CD1c-positive myeloid dendritic cell (primary cell): ENCODE measurements around the gene NPHP3.
A peak's percentile ranks its signal among the peaks of the same experiment; 100 is the strongest.

Experiments used
- DNase-seq: peaks from one replicate; pipeline ENCODE4 v3.0.0-alpha.2; 2016; ENCODE audit errors: extremely low spot score

Gene NPHP3

GRCh38 chr3:132690040-132690439, 32.2 kb downstream of the NPHP3 start:
- DNase-seq: no peak

- DNase-seq: no peak
These were observed 40.0 kb downstream of the NPHP3 start for GRCh38 chr3:132682201-132682600.

- no peak for DNase-seq
These were observed 40.8 kb downstream of the NPHP3 start for GRCh38 chr3:132681421-132681820.

GRCh38 chr3:132679911-132680310, 42.3 kb downstream of the NPHP3 start:
- DNase-seq: no peak

GRCh38 chr3:132675408-132675807, 46.8 kb downstream of the NPHP3 start:
- no peak for DNase-seq

GRCh38 chr3:132669256-132669777, 52.9 kb downstream of the NPHP3 start:
- no peak for DNase-seq

GRCh38 chr3:132665230-132665745, 56.9 kb downstream of the NPHP3 start:
- DNase-seq: no peak

- DNase-seq: no peak
These were observed 60.0 kb downstream of the NPHP3 start for GRCh38 chr3:132662212-132662611.

GRCh38 chr3:132661101-132661500, 61.1 kb downstream of the NPHP3 start:
- no peak for DNase-seq

- no peak for DNase-seq
These were observed 61.5 kb downstream of the NPHP3 start for GRCh38 chr3:132660811-132661070.

GRCh38 chr3:132660052-132660810, 62.0 kb downstream of the NPHP3 start, which contains the start of gene UBA5:
UBA5 (plus strand) TSS chr3:132660329; CDS start chr3:132660538, 209 bp downstream.
- peak; percentile 77 for DNase-seq

- DNase-seq: peak; percentile 79
These were observed 62.7 kb downstream of the NPHP3 start, which contains the start of gene ACAD11 for GRCh38 chr3:132659365-132660051. ACAD11 (minus strand) TSS chr3:132659809; CDS start chr3:132659751, 58 bp downstream.

GRCh38 chr3:132659000-132659364, 63.2 kb downstream of the NPHP3 start:
- no peak for DNase-seq

GRCh38 chr3:132657869-132658747, 64.1 kb downstream of the NPHP3 start:
- DNase-seq: no peak

GRCh38 chr3:132655471-132655870, 66.7 kb downstream of the NPHP3 start:
- DNase-seq: no peak

GRCh38 chr3:132654721-132655120, 67.5 kb downstream of the NPHP3 start:
- DNase-seq: no peak

GRCh38 chr3:132654190-132654589, 68.0 kb downstream of the NPHP3 start:
- DNase-seq: no peak

- no peak for DNase-seq
These were observed 69.5 kb downstream of the NPHP3 start for GRCh38 chr3:132652640-132653270.

- DNase-seq: no peak
These were observed 72.1 kb downstream of the NPHP3 start for GRCh38 chr3:132650153-132650552.

- DNase-seq: no peak
These were observed 77.2 kb downstream of the NPHP3 start for GRCh38 chr3:132645058-132645457.

GRCh38 chr3:132643366-132643765, 78.8 kb downstream of the NPHP3 start:
- DNase-seq: no peak

- no peak for DNase-seq
These were observed 79.7 kb downstream of the NPHP3 start for GRCh38 chr3:132642539-132642847.
